Caco-2 (cell line): ENCODE results near the gene NBDY. TPM values are rescaled to one million over a fixed set of nuclear protein-coding genes. Genes with fewer than 3 reads are reported as not detected.

ENCODE experiments used
- BruUV-seq: library from RNA; stranded (reverse); fragments of 400-500 nt; replicated peaks from 2 replicates; lab custom pipeline; 2021; lab: Mats Ljungman, UMichigan
- CTCF ChIA-PET: fragments of 300-600 bp; sonication (Branson Sonifier 250); formaldehyde crosslinking; loops from one replicate; lab custom pipeline; 2022; ENCODE audit warnings: antibody characterized with exemption; lab: Charles Lee
- POLR2A ChIA-PET: fragments of 300-600 bp; sonication (Branson Sonifier 250); formaldehyde crosslinking; loops from one replicate; lab custom pipeline; 2022; ENCODE audit warnings: antibody characterized with exemption; lab: Charles Lee
- DNase-seq, 2 experiments: peaks; one replicate each; pipeline versions ENCODE4 v3.0.0 to v3.0.0-alpha.2; 2020 to 2022
- H3K27me3 ChIP-seq: replicated peaks from 2 replicates; pipeline ENCODE4 v1.6.0; 2011; ENCODE audit warnings: low read length; ENCODE audit not compliant: control insufficient read depth, insufficient read depth
- H3K36me3 ChIP-seq: 2 replicates; pipeline ENCODE4 v1.5.1; 2011; ENCODE audit warnings: low read length; ENCODE audit not compliant: control insufficient read depth, insufficient read depth
- H3K4me1 ChIP-seq: fragments of 250-450 bp; sonication (Bioruptor Pico); 2 replicates; pipeline ENCODE4 v1.5.1; 2020; ENCODE audit warnings: mild to moderate bottlenecking
- H3K4me3 ChIP-seq: 2 replicates; pipeline ENCODE4 v1.5.1; 2011; ENCODE audit warnings: low read depth, mild to moderate bottlenecking, control low read depth, low read length
- H3K9me3 ChIP-seq: fragments of 250-450 bp; sonication (Bioruptor Pico); 2 replicates; pipeline ENCODE4 v1.5.1; 2020; ENCODE audit warnings: mild to moderate bottlenecking, moderate library complexity
- H3K27ac Mint-ChIP-seq: one replicate; pipeline ENCODE4 v1.8.0; 2022; ENCODE audit warnings: mixed read lengths; ENCODE audit not compliant: unreplicated experiment
- H3K27me3 Mint-ChIP-seq: one replicate; pipeline ENCODE4 v1.8.0; 2022; ENCODE audit warnings: mixed read lengths; ENCODE audit not compliant: insufficient read depth, unreplicated experiment
- H3K36me3 Mint-ChIP-seq: one replicate; pipeline ENCODE4 v1.8.0; 2022; ENCODE audit warnings: mild to moderate bottlenecking, mixed read lengths; ENCODE audit not compliant: insufficient read depth, unreplicated experiment
- H3K4me1 Mint-ChIP-seq: one replicate; pipeline ENCODE4 v1.8.0; 2022; ENCODE audit warnings: low read depth, mixed read lengths; ENCODE audit not compliant: unreplicated experiment
- H3K4me3 Mint-ChIP-seq: one replicate; pipeline ENCODE4 v1.8.0; 2022; ENCODE audit warnings: mild to moderate bottlenecking, moderate library complexity, mixed read lengths; ENCODE audit not compliant: unreplicated experiment
- H3K9me3 Mint-ChIP-seq: one replicate; pipeline ENCODE4 v1.8.0; 2022; ENCODE audit warnings: mixed read lengths; ENCODE audit not compliant: unreplicated experiment
- intact Hi-C: fragments of 100-400 bp; cut with micrococcal nuclease; formaldehyde crosslinking; loops from one replicate; pipeline ENCODE4 v1.10.0; 2022; ENCODE audit not compliant: unreplicated experiment
- total RNA-seq: library from RNA; stranded (reverse); gene quantifications from 2 replicates; pipeline ENCODE4 v1.2.3, GENCODE V29; 2022
- TF ChIP-seq, protein P1 (sequence below), 2 experiments: fragments of 200-600 bp in 1 of 2; IDR thresholded peaks; 1 replicate in 1 of 2; 2 replicates in 1 of 2; pipeline versions ENCODE4 v1.5.1 to v1.8.0; 2011 to 2022; ENCODE audit warnings: antibody characterized with exemption in 1 of 2, control low read depth in 1 of 2, inconsistent platforms in 1 of 2, low read depth in 1 of 2, low read length in 1 of 2, mild to moderate bottlenecking in 1 of 2, moderate library complexity in 1 of 2; ENCODE audit not compliant: insufficient read depth in 1 of 2, severe bottlenecking in 1 of 2, unreplicated experiment in 1 of 2

The NBDY gene
- total RNA-seq, 1 experiment from 2014 or later = 29.4 TPM

DNA sequence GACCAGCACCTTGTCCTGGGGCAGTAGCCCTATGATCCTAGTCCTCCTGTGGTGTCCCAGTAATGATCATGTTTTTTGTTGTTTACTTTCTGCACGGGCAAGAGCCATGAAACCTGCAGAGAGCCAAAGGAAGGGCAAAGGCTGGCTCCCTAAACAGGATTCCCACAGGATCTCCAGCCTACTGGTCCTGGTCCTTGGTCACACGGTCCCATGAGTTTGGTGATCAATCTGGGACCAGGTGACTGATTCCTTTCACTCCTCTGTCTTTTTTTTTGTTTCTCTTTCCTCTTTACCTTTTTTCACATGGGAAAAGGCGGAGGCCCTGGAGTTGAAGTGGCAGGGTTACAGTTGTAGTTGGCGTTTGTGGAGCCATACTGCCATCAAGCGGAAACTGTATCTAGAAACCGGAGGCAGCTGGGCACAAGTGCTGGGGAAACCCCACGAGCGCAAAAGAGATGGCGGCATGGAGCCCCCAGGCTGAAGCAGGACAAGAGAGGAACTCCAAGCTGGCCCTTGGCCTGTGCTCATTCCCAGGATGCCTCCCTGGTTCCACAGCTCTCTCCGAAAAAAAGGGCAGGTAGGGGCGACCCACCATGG lies 34.6 kb downstream of the NBDY start:
- Histone ChIP-seq H3K9me3 (no peaks in the 10 kb centered on the region), H3K36me3 (no peaks in the 10 kb centered on the region), H3K4me1 (no peaks in the 10 kb centered on the region), H3K4me3 (no peak overlapping the region), H3K27me3 (no peaks in the 10 kb centered on the region)
- POLR2A ChIA-PET = no interaction called here
- Mint-ChIP-seq H3K36me3 (no peaks in the 10 kb centered on the region), H3K27me3 (no peaks in the 10 kb centered on the region), H3K9me3 (no peaks in the 10 kb centered on the region), H3K4me1 (peaks cover 9% of the 10 kb centered on the region), H3K27ac (no peak overlapping the region), H3K4me3 (no peak overlapping the region)
- DNase-seq = no peak
- TF ChIP-seq, protein P1, sequence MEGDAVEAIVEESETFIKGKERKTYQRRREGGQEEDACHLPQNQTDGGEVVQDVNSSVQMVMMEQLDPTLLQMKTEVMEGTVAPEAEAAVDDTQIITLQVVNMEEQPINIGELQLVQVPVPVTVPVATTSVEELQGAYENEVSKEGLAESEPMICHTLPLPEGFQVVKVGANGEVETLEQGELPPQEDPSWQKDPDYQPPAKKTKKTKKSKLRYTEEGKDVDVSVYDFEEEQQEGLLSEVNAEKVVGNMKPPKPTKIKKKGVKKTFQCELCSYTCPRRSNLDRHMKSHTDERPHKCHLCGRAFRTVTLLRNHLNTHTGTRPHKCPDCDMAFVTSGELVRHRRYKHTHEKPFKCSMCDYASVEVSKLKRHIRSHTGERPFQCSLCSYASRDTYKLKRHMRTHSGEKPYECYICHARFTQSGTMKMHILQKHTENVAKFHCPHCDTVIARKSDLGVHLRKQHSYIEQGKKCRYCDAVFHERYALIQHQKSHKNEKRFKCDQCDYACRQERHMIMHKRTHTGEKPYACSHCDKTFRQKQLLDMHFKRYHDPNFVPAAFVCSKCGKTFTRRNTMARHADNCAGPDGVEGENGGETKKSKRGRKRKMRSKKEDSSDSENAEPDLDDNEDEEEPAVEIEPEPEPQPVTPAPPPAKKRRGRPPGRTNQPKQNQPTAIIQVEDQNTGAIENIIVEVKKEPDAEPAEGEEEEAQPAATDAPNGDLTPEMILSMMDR (IDR thresholded peaks at IDR 0.05; ENCODE audit: insufficient read depth in 1 of 2, low read depth in 1 of 2, low read length in 1 of 2, severe bottlenecking in 1 of 2, unreplicated experiment in 1 of 2) = no peak
- intact Hi-C loops = no loop called here
- BruUV-seq = no TSS peak
- CTCF ChIA-PET = interaction anchor here (2.2 kb wide), 1 partner anchor 215 kb away, joined by 8 read pairs; no protein-coding TSS in a partner anchor

DNA sequence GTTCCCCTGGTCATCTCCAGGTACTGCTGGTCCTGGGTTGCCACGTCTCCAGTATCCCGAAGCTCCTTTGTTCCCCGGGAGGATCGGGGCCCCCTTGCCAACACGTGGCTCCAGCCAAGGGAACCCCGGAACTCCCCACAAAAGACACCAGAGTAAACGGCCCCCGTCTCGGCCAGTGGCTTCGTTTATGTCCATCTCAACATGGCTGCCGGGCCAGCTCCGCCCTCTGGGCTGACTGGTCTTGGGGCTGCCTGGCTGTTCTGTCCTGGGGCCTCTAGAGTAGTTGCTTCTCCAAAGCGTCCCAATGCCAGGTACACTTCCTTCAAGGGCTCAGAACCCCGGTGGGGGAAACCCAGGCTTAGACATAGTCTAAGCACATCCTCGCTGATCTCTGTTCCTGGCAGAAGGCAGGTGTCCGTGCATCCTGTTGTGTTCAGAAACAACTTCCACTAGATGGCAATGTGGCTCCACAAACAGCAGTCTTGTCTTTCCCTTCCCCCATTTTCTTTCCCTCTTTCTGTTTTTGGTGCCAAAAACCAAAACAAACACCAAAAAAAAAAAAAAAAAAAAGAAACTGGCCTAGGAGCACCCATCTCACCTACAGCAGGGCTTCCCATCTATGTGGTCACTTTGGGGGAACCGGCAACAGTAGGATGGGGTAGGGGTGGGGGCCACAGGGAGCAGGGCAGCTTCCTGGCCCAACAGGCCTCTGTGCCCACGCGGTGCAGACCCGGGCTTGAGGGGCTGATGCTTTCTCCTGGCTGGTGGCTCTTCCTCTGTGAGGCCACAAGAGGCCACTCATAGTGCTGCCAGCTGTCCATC lies 35.3 kb downstream of the NBDY start:
- POLR2A ChIA-PET = no interaction called here
- no peaks in the 10 kb centered on the region for H3K36me3 ChIP-seq
- no peaks in the 10 kb centered on the region for H3K27me3 Mint-ChIP-seq
- H3K4me1 ChIP-seq = no peaks in the 10 kb centered on the region
- BruUV-seq = no TSS peak
- H3K27me3 ChIP-seq = no peaks in the 10 kb centered on the region
- H3K27ac Mint-ChIP-seq = no peak overlapping the region
- TF ChIP-seq, protein P1 (IDR thresholded peaks at IDR 0.05; ENCODE audit: insufficient read depth in 1 of 2, low read depth in 1 of 2, low read length in 1 of 2, severe bottlenecking in 1 of 2, unreplicated experiment in 1 of 2) = peak; percentile 36 to 45
- CTCF ChIA-PET = interaction anchor here (2.2 kb wide), 1 partner anchor 214 kb away, joined by 8 read pairs; no protein-coding TSS in a partner anchor
- H3K4me3 ChIP-seq = no peak overlapping the region
- no peaks in the 10 kb centered on the region for H3K36me3 Mint-ChIP-seq
- intact Hi-C loops = no loop called here
- no peaks in the 10 kb centered on the region for H3K9me3 Mint-ChIP-seq
- no peak overlapping the region for H3K4me3 Mint-ChIP-seq
- H3K4me1 Mint-ChIP-seq = peaks cover 9% of the 10 kb centered on the region
- no peaks in the 10 kb centered on the region for H3K9me3 ChIP-seq
- DNase-seq = peak; percentile 44 to 69

DNA sequence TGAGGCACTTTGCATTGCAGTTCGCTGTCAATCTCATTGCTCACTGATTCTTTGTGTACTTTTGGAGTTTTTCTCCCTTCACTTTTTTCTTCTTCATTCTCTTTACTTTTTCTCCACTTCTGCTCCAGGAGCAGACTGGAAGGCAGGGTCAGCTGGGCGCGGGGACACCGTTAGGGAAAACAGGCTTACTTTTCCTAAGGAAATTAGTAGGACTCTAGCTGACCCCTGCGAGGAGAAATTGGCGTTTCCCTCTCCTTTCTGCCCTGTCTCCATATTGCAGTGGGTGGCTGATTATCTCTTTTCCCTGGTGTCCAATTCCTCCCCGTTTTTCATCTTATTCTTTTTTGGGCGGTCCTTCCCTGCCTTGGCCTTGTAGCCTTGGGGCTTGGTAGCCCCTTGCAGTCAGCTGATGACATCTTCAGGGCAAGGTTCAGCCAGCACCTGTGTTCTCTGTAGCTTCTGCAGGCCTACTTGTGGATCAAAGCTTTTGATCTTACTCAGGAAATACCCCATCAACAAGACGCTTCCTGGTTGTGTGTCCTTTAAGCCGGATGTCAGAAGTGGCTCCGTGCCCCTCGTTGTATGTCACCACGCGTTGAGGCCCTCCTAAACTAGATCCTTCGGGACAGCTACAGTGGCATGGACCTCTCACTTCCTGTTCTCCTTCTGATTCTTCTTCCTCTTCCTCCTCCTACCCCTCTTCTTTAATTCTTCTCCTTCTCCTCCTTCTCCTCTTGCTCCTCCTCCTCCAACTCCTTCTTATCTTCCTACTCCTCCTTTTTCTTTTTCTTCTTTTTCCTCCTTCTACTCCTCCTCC lies 36.1 kb downstream of the NBDY start:
- Mint-ChIP-seq H3K36me3 (no peaks in the 10 kb centered on the region), H3K4me1 (peaks cover 9% of the 10 kb centered on the region), H3K27ac (no peak overlapping the region), H3K27me3 (no peaks in the 10 kb centered on the region), H3K9me3 (no peaks in the 10 kb centered on the region), H3K4me3 (no peak overlapping the region)
- no peaks in the 10 kb centered on the region for H3K4me1 ChIP-seq
- ChIA-PET CTCF (interaction anchor here (2.2 kb wide), 1 partner anchor 213 kb away, joined by 8 read pairs; no protein-coding TSS in a partner anchor), POLR2A (no interaction called here)
- TF ChIP-seq, protein P1 (IDR thresholded peaks at IDR 0.05; ENCODE audit: insufficient read depth in 1 of 2, low read depth in 1 of 2, low read length in 1 of 2, severe bottlenecking in 1 of 2, unreplicated experiment in 1 of 2) = no peak
- BruUV-seq = no TSS peak
- DNase-seq = no peak
- no peaks in the 10 kb centered on the region for H3K27me3 ChIP-seq
- no peaks in the 10 kb centered on the region for H3K9me3 ChIP-seq
- intact Hi-C loops = no loop called here
- H3K36me3 ChIP-seq = no peaks in the 10 kb centered on the region
- no peak overlapping the region for H3K4me3 ChIP-seq
